Lower leg skin (tissue), 4 donors: ENCODE measurements around the gene NKD2. TPM values are rescaled to one million over a fixed set of nuclear protein-coding genes. Genes with fewer than 3 reads are reported as not detected.

Experiments
- DNase-seq, 2 donors: peaks; one replicate each; pipeline ENCODE4 v3.0.0-alpha.2; 2019; ENCODE audit warnings: low spot score in 2 of 2
- H3K4me3 ChIP-seq: fragments of 200-600 bp; sonication (generic); 2 replicates; pipeline ENCODE4 v1.5.1; 2017; ENCODE audit warnings: mild to moderate bottlenecking, low read depth; ENCODE audit not compliant: poor library complexity, severe bottlenecking
- POLR2A ChIP-seq, 2 donors: fragments of 450-650 bp; IDR thresholded peaks; one replicate each; pipeline ENCODE4 v1.6.1; 2016 to 2017; ENCODE audit warnings: antibody characterized with exemption in 2 of 2, mild to moderate bottlenecking in 1 of 2, moderate library complexity in 1 of 2
- WGBS, 2 donors: methylation state at CpG; one replicate each; pipeline ENCODE4 v1.1.5; 2018; 5-methylcytosine and 5-hydroxymethylcytosine counted together
- intact Hi-C: fragments of 100-400 bp; cut with DNase I; formaldehyde crosslinking; loops from one replicate; pipeline ENCODE4 v1.15.0; 2023; ENCODE audit warnings: low total_unique reads
- total RNA-seq, 4 donors: library from RNA; depleted of rRNA; stranded (reverse); fragments of >200 nt; gene quantifications; one replicate each; pipeline ENCODE4 v1.1.0, GENCODE V29; 2016
- TF ChIP-seq, protein P1 (sequence below), 3 donors: fragments of 450-650 bp; IDR thresholded peaks; one replicate each; pipeline ENCODE4 v1.5.1; 2016; ENCODE audit warnings: antibody characterized with exemption in 3 of 3, mild to moderate bottlenecking in 3 of 3, moderate library complexity in 2 of 3

Gene NKD2
- total RNA-seq, 4 donors from 2014 or later: 2.7 to 9.4 (median 3.5) TPM

DNA sequence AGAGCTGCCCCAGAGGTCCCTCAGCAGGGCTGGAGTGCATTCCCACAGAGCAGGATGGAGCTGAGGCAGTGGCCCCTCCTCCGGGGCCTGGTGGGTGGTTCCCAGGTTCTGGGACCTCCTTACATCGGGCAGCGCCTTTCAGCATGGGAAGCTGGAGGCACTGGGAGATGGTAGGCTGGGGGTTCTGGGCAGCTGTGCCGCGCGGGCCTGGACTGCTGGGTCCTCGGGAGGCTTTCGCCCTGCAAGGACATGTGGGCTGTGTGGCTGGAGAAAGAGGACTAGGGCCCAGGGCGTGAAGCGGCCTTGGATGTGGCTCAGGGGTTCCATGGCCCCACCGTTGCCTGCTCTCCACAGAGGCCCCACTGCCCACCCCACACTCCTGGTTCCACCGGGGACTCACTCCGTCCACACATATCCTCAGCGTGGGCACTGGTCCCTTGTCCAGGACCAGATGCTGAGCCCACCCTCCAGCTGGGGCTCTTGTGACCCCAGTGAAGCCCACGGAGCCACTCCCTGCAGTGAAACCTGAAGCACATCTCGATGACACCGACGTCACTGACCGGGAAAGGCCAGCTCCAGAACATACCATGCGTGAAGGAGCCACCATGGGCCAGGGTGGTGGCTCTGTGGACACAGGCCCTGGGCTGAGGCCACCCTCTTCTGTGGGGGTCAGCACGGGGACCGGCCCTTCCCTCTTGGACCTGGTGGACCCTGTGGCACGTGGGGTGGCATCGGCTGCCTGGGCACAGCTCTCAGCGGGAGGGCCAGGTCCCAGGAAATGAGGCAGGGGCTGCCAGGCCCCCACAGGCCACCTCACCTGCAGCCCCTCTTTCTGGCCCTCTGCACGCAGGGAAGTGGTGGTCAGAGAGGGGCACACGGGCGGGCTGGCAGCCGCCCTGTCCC is 31.5 kb upstream of the NKD2 start:
- WGBS, 2 donors: 90 to 94% methylated on average over 23 to 25 of the region's 29 CpGs
- intact Hi-C loops: no loop called here
- TF ChIP-seq, protein P1, sequence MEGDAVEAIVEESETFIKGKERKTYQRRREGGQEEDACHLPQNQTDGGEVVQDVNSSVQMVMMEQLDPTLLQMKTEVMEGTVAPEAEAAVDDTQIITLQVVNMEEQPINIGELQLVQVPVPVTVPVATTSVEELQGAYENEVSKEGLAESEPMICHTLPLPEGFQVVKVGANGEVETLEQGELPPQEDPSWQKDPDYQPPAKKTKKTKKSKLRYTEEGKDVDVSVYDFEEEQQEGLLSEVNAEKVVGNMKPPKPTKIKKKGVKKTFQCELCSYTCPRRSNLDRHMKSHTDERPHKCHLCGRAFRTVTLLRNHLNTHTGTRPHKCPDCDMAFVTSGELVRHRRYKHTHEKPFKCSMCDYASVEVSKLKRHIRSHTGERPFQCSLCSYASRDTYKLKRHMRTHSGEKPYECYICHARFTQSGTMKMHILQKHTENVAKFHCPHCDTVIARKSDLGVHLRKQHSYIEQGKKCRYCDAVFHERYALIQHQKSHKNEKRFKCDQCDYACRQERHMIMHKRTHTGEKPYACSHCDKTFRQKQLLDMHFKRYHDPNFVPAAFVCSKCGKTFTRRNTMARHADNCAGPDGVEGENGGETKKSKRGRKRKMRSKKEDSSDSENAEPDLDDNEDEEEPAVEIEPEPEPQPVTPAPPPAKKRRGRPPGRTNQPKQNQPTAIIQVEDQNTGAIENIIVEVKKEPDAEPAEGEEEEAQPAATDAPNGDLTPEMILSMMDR (IDR thresholded peaks at IDR 0.05): no peak
- TF ChIP-seq POLR2A (IDR thresholded peaks at IDR 0.05): no peak
- no peak for DNase-seq
- H3K4me3 ChIP-seq: no peak overlapping the region

DNA sequence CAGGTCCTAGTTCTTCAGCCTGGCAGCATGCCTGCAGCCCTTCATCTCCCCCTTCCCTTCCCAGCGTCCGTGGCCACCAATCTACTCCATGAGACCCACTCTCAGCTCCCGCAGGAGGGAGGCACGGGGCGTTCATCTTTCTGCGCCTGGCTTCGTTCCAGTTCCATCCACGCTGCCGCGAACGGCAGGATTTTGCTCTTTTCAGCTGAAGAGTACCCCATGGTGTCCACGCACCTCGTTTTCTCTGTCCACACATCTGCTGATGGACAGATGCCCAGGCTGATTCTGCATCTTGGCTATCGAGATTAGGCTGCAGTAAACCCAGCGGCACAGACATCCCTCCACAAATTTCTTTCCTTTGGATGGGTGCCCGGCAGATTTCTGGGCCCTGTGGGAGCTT is 30.5 kb upstream of the NKD2 start:
- DNase-seq: no peak
- 64 to 67% methylated on average over 16 of the region's 16 CpGs for WGBS, 2 donors
- intact Hi-C loops: no loop called here
- no peak overlapping the region for H3K4me3 ChIP-seq
- no peak for TF ChIP-seq POLR2A (IDR thresholded peaks at IDR 0.05)
- TF ChIP-seq, protein P1 (IDR thresholded peaks at IDR 0.05): no peak

DNA sequence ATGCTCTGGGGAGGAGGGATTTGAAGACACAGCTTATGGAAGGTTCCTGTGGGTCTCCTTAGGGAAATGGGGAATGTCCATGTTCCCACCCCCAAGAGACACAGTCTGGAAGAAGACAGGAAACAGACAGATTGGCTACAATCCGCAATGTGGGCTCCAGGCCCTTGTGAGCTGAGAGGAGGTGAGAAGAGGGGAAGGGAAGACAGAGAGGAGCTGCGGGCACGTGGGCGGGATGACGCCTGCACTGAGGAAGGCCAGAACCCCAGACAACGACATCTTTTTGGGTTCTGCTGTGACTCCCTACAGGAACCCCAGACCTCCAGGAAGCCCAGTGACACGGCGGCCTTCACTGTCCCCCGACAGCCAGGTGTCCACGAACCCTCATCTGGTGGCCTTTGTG is 29.9 kb upstream of the NKD2 start:
- TF ChIP-seq, protein P1 (IDR thresholded peaks at IDR 0.05): no peak
- no peak for TF ChIP-seq POLR2A (IDR thresholded peaks at IDR 0.05)
- 66 to 68% methylated on average over 10 of the region's 10 CpGs for WGBS, 2 donors
- intact Hi-C loops: no loop called here
- no peak overlapping the region for H3K4me3 ChIP-seq
- no peak for DNase-seq

DNA sequence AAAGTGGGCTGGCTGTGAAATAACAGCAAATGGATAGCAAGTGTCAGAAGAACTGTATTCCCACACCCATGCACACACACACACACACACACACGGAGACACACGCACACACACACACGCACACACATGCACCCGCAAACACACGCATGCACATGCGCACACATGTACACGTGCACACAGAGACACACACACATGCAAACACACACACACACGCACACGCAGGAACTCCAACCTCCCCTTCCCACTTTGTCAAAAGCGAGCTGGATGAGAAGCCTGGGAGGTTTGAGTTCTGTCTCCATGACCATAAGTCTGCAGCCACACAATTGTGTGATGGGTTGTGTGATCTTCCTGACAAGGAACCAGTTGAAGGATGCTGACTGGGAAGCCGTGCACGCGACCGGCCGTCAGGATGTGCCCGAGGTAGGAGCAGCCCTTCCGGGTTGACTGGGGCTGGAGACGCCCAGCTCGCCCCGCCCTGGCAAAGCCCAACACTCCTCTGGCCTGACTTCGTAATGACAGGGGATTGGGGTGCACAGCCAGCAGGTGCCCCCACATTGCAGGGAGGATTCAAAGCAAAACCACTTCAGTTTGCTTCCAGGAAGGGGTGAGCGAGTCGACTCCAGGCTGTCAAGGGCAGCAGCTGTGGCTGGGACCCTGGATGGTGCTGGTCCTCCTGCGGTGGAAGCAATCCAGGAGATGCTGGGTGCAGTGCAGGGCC is 29.3 kb upstream of the NKD2 start:
- TF ChIP-seq, protein P1 (IDR thresholded peaks at IDR 0.05): no peak
- no peak overlapping the region for H3K4me3 ChIP-seq
- 86 to 87% methylated on average over 23 to 24 of the region's 24 CpGs for WGBS, 2 donors
- intact Hi-C loops: no loop called here
- no peak for DNase-seq

DNA sequence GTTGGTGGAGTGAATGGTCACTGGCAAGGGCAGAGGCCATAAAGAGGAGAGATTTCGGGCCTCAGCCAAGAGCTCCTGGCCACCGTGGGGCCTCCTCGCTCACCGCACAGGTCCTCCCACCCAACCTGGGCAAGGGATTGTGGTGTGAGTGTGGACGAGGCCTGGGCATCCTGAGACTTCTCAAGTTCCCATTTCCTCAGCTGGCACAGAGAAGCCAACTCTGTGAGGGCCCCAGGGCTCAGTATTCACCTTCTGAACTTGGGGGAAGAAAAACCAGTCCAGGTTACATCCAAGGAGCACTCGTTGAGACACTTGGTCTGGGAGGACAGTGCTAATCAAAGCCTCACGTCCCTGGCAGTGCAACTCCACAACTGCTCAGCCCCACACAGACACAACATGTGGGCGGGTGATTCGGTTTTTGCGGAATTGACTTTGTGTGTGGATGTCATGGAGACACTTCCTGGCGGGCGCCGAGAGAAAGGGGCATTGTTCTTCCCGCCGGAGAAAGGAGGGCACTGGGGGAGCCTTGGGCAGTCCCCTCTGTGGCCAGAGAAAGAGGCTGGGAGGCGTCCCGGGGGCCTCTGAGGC is 28.5 kb upstream of the NKD2 start:
- 42 to 51% methylated on average over 16 to 17 of the region's 17 CpGs for WGBS, 2 donors
- intact Hi-C loops: no loop called here
- TF ChIP-seq, protein P1 (IDR thresholded peaks at IDR 0.05): no peak
- no peak for TF ChIP-seq POLR2A (IDR thresholded peaks at IDR 0.05)
- peak in 1 of 2 donors; percentile 85 for DNase-seq
- H3K4me3 ChIP-seq: no peak overlapping the region
